Measurements from ENCODE around the gene HNRNPM. TPM values are rescaled to one million over a fixed set of nuclear protein-coding genes. Genes with fewer than 3 reads are reported as not detected.
A peak's percentile ranks its signal among the peaks of the same experiment; 100 is the strongest.

The HNRNPM gene
- polyA plus RNA-seq, 1 donor = 222 TPM

GRCh38 chr19:8518536-8518935 lies 73.8 kb downstream of the HNRNPM start:
- H3K27ac ChIP-seq (ENCODE audit: low read length) = no peak overlapping the region
- DNase-seq = no peak
- H3K4me1 ChIP-seq (ENCODE audit: control insufficient read depth, insufficient read depth, low read length) = peaks cover 20% of the 10 kb centered on the region
- no peaks in the 10 kb centered on the region for H3K9me3 ChIP-seq (ENCODE audit: control insufficient read depth, low read depth, low read length)
- H3K36me3 ChIP-seq (ENCODE audit: control insufficient read depth, insufficient read depth, low read length) = no peaks in the 10 kb centered on the region
- H3K4me3 ChIP-seq (ENCODE audit: low read length) = no peak overlapping the region
- WGBS (ENCODE audit: insufficient coverage, low lambda C conversion rate) = 100% methylated on average over 1 of the region's 11 CpGs
- no peaks in the 10 kb centered on the region for H3K27me3 ChIP-seq (ENCODE audit: control insufficient read depth, insufficient read depth, low read length)

DNA sequence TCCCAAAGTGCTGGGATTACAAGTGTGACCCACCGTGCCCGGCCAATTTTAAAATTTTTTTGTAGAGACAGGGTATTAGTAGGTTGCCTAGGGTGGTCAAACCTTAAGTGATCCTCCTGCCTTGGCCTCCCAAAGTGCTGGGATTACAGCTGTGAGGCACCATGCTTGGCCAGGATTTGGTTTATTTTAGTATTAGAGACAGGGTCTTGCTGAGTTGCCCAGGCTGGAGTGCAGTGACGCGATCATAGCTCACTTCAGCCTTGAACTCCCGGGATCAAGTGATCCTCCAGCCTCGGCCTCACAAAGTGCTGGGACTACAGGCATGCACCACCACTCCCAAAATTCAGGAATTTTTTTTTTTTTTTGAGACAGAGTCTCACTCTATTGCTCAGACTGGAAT lies 74.6 kb downstream of the HNRNPM start:
- Histone ChIP-seq H3K4me3 (ENCODE audit: low read length) (no peak overlapping the region), H3K9me3 (ENCODE audit: control insufficient read depth, low read depth, low read length) (no peaks in the 10 kb centered on the region), H3K4me1 (ENCODE audit: control insufficient read depth, insufficient read depth, low read length) (peaks cover 18% of the 10 kb centered on the region), H3K27me3 (ENCODE audit: control insufficient read depth, insufficient read depth, low read length) (no peaks in the 10 kb centered on the region), H3K27ac (ENCODE audit: low read length) (no peak overlapping the region), H3K36me3 (ENCODE audit: control insufficient read depth, insufficient read depth, low read length) (no peaks in the 10 kb centered on the region)
- no CpG with 5 or more reads among the region's 6 CpGs for WGBS (ENCODE audit: insufficient coverage, low lambda C conversion rate)
- DNase-seq = no peak

DNA sequence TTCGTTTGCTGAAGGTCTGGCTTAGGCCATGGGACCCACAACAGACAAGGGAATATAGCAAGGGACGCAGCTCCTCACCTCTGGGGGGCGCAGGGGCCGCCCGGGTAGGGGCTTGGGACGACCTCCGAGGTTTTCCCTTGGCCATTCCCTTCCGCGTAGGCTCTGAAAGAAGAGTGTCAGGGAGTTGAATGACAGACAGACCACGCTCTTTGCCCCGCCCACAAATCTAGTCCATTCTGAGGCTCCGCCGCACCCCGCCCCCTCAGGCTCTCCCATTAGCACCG lies 80.6 kb downstream of the HNRNPM start:
- Histone ChIP-seq H3K36me3 (ENCODE audit: control insufficient read depth, insufficient read depth, low read length) (no peaks in the 10 kb centered on the region), H3K4me3 (ENCODE audit: low read length) (peak overlapping the region; percentile 48), H3K27ac (ENCODE audit: low read length) (peak overlapping the region; percentile 82), H3K4me1 (ENCODE audit: control insufficient read depth, insufficient read depth, low read length) (peaks cover 31% of the 10 kb centered on the region), H3K27me3 (ENCODE audit: control insufficient read depth, insufficient read depth, low read length) (no peaks in the 10 kb centered on the region), H3K9me3 (ENCODE audit: control insufficient read depth, low read depth, low read length) (peaks cover 5% of the 10 kb centered on the region)
- DNase-seq = no peak
- 0% methylated on average over 1 of the region's 15 CpGs for WGBS (ENCODE audit: insufficient coverage, low lambda C conversion rate)

GRCh38 chr19:8526345-8527091 lies 81.7 kb downstream of the HNRNPM start:
- 71% methylated on average over 1 of the region's 57 CpGs for WGBS (ENCODE audit: insufficient coverage, low lambda C conversion rate)
- Histone ChIP-seq H3K4me3 (ENCODE audit: low read length) (peak overlapping the region; percentile 96), H3K4me1 (ENCODE audit: control insufficient read depth, insufficient read depth, low read length) (peaks cover 25% of the 10 kb centered on the region), H3K27ac (ENCODE audit: low read length) (peak overlapping the region; percentile 86), H3K9me3 (ENCODE audit: control insufficient read depth, low read depth, low read length) (peaks cover 7% of the 10 kb centered on the region), H3K27me3 (ENCODE audit: control insufficient read depth, insufficient read depth, low read length) (no peaks in the 10 kb centered on the region), H3K36me3 (ENCODE audit: control insufficient read depth, insufficient read depth, low read length) (no peaks in the 10 kb centered on the region)
- DNase-seq = peak; percentile 91

- peak in 1 of 2 donors; percentile 66 for DNase-seq
- Histone ChIP-seq H3K27ac (ENCODE audit: low read length) (no peak overlapping the region), H3K4me1 (ENCODE audit: control insufficient read depth, insufficient read depth, low read length) (peaks cover 33% of the 10 kb centered on the region), H3K27me3 (ENCODE audit: control insufficient read depth, insufficient read depth, low read length) (no peaks in the 10 kb centered on the region), H3K9me3 (ENCODE audit: control insufficient read depth, low read depth, low read length) (peaks cover 7% of the 10 kb centered on the region), H3K4me3 (ENCODE audit: low read length) (no peak overlapping the region), H3K36me3 (ENCODE audit: control insufficient read depth, insufficient read depth, low read length) (no peaks in the 10 kb centered on the region)
- WGBS (ENCODE audit: insufficient coverage, low lambda C conversion rate) = no CpG with 5 or more reads among the region's 4 CpGs
Measured at GRCh38 chr19:8528500-8528899, 83.7 kb downstream of the HNRNPM start.

DNA sequence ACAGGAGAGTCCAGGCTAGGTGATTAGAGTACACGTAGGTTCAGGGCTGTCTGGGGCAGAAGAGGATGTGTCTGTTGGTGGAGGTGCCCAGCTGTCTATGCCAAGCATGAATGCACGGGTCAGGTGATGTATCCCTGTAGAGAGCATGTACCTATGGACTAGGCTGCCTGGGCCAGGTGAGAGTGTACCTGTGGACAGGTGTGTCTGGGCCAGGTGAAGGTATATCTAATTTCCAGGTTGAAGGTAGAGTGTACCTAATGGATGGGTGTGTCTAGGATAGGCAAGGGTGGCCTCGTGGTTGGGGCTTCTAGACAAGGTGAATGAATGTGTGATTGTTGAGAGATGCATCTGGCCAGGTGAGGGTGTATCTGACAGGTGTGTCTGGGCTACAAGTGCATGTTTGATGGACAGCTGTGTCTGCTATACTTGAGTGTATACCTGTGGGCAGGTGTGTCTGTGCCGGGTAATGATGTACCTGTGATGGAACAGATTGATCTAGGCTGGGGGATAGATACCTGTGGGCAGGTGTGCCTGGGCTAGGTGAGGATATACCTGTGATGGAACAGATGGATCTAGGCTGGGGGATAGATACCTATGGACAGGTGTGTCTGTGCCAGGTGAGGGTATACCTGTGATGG lies 84.7 kb downstream of the HNRNPM start:
- 60% methylated on average over 1 of the region's 4 CpGs for WGBS (ENCODE audit: insufficient coverage, low lambda C conversion rate)
- Histone ChIP-seq H3K27ac (ENCODE audit: low read length) (peak overlapping the region; percentile 29), H3K4me3 (ENCODE audit: low read length) (no peak overlapping the region), H3K9me3 (ENCODE audit: control insufficient read depth, low read depth, low read length) (peaks cover 7% of the 10 kb centered on the region), H3K4me1 (ENCODE audit: control insufficient read depth, insufficient read depth, low read length) (peaks cover 33% of the 10 kb centered on the region), H3K27me3 (ENCODE audit: control insufficient read depth, insufficient read depth, low read length) (no peaks in the 10 kb centered on the region), H3K36me3 (ENCODE audit: control insufficient read depth, insufficient read depth, low read length) (no peaks in the 10 kb centered on the region)
- peak in 1 of 2 donors; percentile 36 for DNase-seq

DNA sequence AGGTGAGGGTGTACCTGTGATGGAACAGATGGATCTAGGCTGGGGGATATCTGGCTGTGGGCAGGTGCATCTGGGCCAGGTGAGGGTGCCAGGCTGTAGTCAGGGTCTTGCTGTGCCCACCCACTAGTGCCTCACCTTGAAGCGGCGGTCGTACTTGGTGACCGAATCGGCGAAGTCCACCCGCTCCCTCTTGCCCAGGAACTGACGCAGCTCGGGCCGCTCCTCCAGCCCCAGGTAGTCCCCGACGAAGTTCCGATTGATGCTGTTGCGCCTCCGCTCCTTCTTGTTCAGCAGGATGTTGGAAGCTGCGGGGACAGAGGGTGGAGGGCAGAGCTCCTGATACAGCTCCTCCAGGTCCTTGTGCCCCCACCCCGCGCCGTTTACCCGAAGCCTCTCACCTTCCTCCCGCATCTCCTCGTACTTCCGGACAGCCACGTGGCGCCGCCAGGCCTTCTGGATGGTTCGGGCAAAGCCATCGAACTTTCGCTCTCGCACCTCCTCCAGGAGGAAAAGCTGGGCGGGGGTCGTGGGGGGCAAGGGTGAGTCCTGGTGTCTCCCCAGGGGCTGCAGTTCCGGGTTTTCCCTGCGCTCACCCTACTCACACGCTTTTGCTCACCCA lies 85.4 kb downstream of the HNRNPM start:
- no CpG with 5 or more reads among the region's 35 CpGs for WGBS (ENCODE audit: insufficient coverage, low lambda C conversion rate)
- Histone ChIP-seq H3K27ac (ENCODE audit: low read length) (no peak overlapping the region), H3K27me3 (ENCODE audit: control insufficient read depth, insufficient read depth, low read length) (no peaks in the 10 kb centered on the region), H3K9me3 (ENCODE audit: control insufficient read depth, low read depth, low read length) (peaks cover 7% of the 10 kb centered on the region), H3K4me3 (ENCODE audit: low read length) (no peak overlapping the region), H3K36me3 (ENCODE audit: control insufficient read depth, insufficient read depth, low read length) (no peaks in the 10 kb centered on the region), H3K4me1 (ENCODE audit: control insufficient read depth, insufficient read depth, low read length) (peaks cover 33% of the 10 kb centered on the region)
- DNase-seq = no peak

- Histone ChIP-seq H3K9me3 (ENCODE audit: control insufficient read depth, low read depth, low read length) (peaks cover 7% of the 10 kb centered on the region), H3K4me1 (ENCODE audit: control insufficient read depth, insufficient read depth, low read length) (peaks cover 33% of the 10 kb centered on the region), H3K36me3 (ENCODE audit: control insufficient read depth, insufficient read depth, low read length) (no peaks in the 10 kb centered on the region), H3K27ac (ENCODE audit: low read length) (no peak overlapping the region), H3K27me3 (ENCODE audit: control insufficient read depth, insufficient read depth, low read length) (no peaks in the 10 kb centered on the region), H3K4me3 (ENCODE audit: low read length) (no peak overlapping the region)
- DNase-seq = no peak
- no CpG with 5 or more reads among the region's 7 CpGs for WGBS (ENCODE audit: insufficient coverage, low lambda C conversion rate)
Measured at GRCh38 chr19:8531470-8531869, 86.7 kb downstream of the HNRNPM start.

DNA sequence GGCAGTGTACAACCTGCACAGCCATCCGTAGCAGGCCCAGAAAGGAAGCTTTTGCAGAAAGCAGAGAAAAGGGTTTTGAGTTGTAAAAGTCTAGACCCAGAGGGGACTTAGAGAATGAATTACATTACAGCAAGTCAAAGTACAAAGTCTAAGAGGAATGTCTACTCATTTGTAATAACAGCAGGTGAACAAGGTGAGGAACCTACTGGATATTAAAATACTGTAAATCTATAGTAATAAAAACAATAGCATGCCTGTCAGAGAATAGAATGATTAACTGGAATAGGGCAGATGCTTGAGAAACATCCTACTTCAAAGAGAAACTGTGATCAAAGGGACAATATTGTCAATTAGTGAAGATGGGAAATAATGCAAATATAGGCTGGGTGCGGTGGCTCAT lies 87.5 kb downstream of the HNRNPM start:
- Histone ChIP-seq H3K4me1 (ENCODE audit: control insufficient read depth, insufficient read depth, low read length) (peaks cover 27% of the 10 kb centered on the region), H3K9me3 (ENCODE audit: control insufficient read depth, low read depth, low read length) (peaks cover 7% of the 10 kb centered on the region), H3K4me3 (ENCODE audit: low read length) (no peak overlapping the region), H3K36me3 (ENCODE audit: control insufficient read depth, insufficient read depth, low read length) (no peaks in the 10 kb centered on the region), H3K27me3 (ENCODE audit: control insufficient read depth, insufficient read depth, low read length) (no peaks in the 10 kb centered on the region), H3K27ac (ENCODE audit: low read length) (peak overlapping the region; percentile 56)
- DNase-seq = peak in 1 of 2 donors; percentile 85
- WGBS (ENCODE audit: insufficient coverage, low lambda C conversion rate) = 0% methylated on average over 1 of the region's 2 CpGs

GRCh38 chr19:8536282-8536681 lies 91.5 kb downstream of the HNRNPM start:
- H3K27ac ChIP-seq (ENCODE audit: low read length) = no peak overlapping the region
- DNase-seq = no peak
- no peaks in the 10 kb centered on the region for H3K27me3 ChIP-seq (ENCODE audit: control insufficient read depth, insufficient read depth, low read length)
- H3K36me3 ChIP-seq (ENCODE audit: control insufficient read depth, insufficient read depth, low read length) = no peaks in the 10 kb centered on the region
- no peaks in the 10 kb centered on the region for H3K9me3 ChIP-seq (ENCODE audit: control insufficient read depth, low read depth, low read length)
- no CpG with 5 or more reads among the region's 22 CpGs for WGBS (ENCODE audit: insufficient coverage, low lambda C conversion rate)
- peaks cover 11% of the 10 kb centered on the region for H3K4me1 ChIP-seq (ENCODE audit: control insufficient read depth, insufficient read depth, low read length)
- no peak overlapping the region for H3K4me3 ChIP-seq (ENCODE audit: low read length)
